Adipose tissue (tissue), 3 donors: Measurements from ENCODE around the gene ERC1. TPM values are rescaled to one million over a fixed set of nuclear protein-coding genes. Genes with fewer than 3 reads are reported as not detected.

ENCODE experiments used
- H3K27ac ChIP-seq: one replicate; pipeline ENCODE4 v1.5.1; 2013; ENCODE audit warnings: low read depth, low read length
- WGBS, 3 donors: extraction: QIAGEN DNeasy Blood & Tissue Kit; methylation state at CpG; one replicate each; pipeline ENCODE4 v1.1.7; 2013; 5-methylcytosine and 5-hydroxymethylcytosine counted together
- polyA plus RNA-seq, 3 donors: library from polyadenylated mRNA; stranded (reverse); fragments of 200-250 nt; gene quantifications; one replicate each; pipeline ENCODE4 v1.2.3, GENCODE V29; 2013
- donor health status: healthy with polysubstance abuse.
- donor health status: Bipolar disorder and iron deficiency.
- donor health status: healthy.

ERC1 gene
- polyA plus RNA-seq, 3 donors: 4.0 to 16.4 (median 12.8) TPM

GRCh38 chr12:1283316-1283715 is 292.3 kb downstream of the ERC1 start:
- WGBS, 3 donors: 64 to 84% (median 77%) methylated on average over 2 of the region's 2 CpGs

GRCh38 chr12:1284611-1285010 is 293.6 kb downstream of the ERC1 start:
- no peak overlapping the region for H3K27ac ChIP-seq
- 94 to 96% (median 95%) methylated on average over 4 of the region's 4 CpGs for WGBS, 3 donors

More at GRCh38 chr12:1283316-1283715, 292.3 kb downstream of the ERC1 start:
- H3K27ac ChIP-seq: no peak overlapping the region

- WGBS, 3 donors: 96 to 98% (median 98%) methylated on average over 3 of the region's 3 CpGs
- H3K27ac ChIP-seq: no peak overlapping the region
Measured at GRCh38 chr12:1287446-1287975, 296.5 kb downstream of the ERC1 start.

- H3K27ac ChIP-seq: no peak overlapping the region
- 89 to 94% (median 92%) methylated on average over 7 of the region's 7 CpGs for WGBS, 3 donors
Measured at GRCh38 chr12:1288333-1288732, 297.3 kb downstream of the ERC1 start.

- no peak overlapping the region for H3K27ac ChIP-seq
- 55 to 67% (median 57%) methylated on average over 7 of the region's 7 CpGs for WGBS, 3 donors
Measured at GRCh38 chr12:1289371-1290155, 298.5 kb downstream of the ERC1 start.

- 84 to 90% (median 89%) methylated on average over 3 of the region's 3 CpGs for WGBS, 3 donors
- H3K27ac ChIP-seq: no peak overlapping the region
Measured at GRCh38 chr12:1290716-1291115, 299.7 kb downstream of the ERC1 start.

- H3K27ac ChIP-seq: no peak overlapping the region
- WGBS, 3 donors: 66 to 79% (median 68%) methylated on average over 8 of the region's 8 CpGs
Measured at GRCh38 chr12:1291601-1292332, 300.7 kb downstream of the ERC1 start.

GRCh38 chr12:1293901-1294300 is 302.9 kb downstream of the ERC1 start:
- no peak overlapping the region for H3K27ac ChIP-seq
- WGBS, 3 donors: 44 to 79% (median 55%) methylated on average over 1 of the region's 1 CpG

- WGBS, 3 donors: 97 to 100% (median 99%) methylated on average over 3 of the region's 3 CpGs
- no peak overlapping the region for H3K27ac ChIP-seq
Measured at GRCh38 chr12:1297206-1297605, 306.2 kb downstream of the ERC1 start.

- WGBS, 3 donors: 98 to 99% (median 98%) methylated on average over 4 of the region's 4 CpGs
Measured at GRCh38 chr12:1297639-1298175, 306.7 kb downstream of the ERC1 start.

GRCh38 chr12:1300460-1300859 is 309.4 kb downstream of the ERC1 start:
- WGBS, 3 donors: 87 to 100% (median 96%) methylated on average over 2 of the region's 2 CpGs
- H3K27ac ChIP-seq: no peak overlapping the region

More at GRCh38 chr12:1297639-1298175, 306.7 kb downstream of the ERC1 start:
- H3K27ac ChIP-seq: no peak overlapping the region

GRCh38 chr12:1302201-1302870 is 311.3 kb downstream of the ERC1 start:
- no peak overlapping the region for H3K27ac ChIP-seq
- 92 to 97% (median 96%) methylated on average over 7 of the region's 7 CpGs for WGBS, 3 donors

GRCh38 chr12:1305063-1305434 is 314.0 kb downstream of the ERC1 start:
- WGBS, 3 donors: 70 to 87% (median 74%) methylated on average over 3 of the region's 3 CpGs
- H3K27ac ChIP-seq: no peak overlapping the region

- no peak overlapping the region for H3K27ac ChIP-seq
- 20 to 53% (median 30%) methylated on average over 4 of the region's 4 CpGs for WGBS, 3 donors
Measured at GRCh38 chr12:1305791-1306500, 314.9 kb downstream of the ERC1 start.

- no peak overlapping the region for H3K27ac ChIP-seq
Measured at GRCh38 chr12:1306817-1307216, 315.8 kb downstream of the ERC1 start.

GRCh38 chr12:1307796-1308195 is 316.8 kb downstream of the ERC1 start:
- WGBS, 3 donors: 95 to 100% (median 96%) methylated on average over 1 of the region's 1 CpG
- H3K27ac ChIP-seq: no peak overlapping the region

More at GRCh38 chr12:1306817-1307216, 315.8 kb downstream of the ERC1 start:
- 51 to 74% (median 73%) methylated on average over 4 of the region's 4 CpGs for WGBS, 3 donors

GRCh38 chr12:1309613-1310012 is 318.6 kb downstream of the ERC1 start:
- H3K27ac ChIP-seq: no peak overlapping the region
- WGBS, 3 donors: 57 to 74% (median 72%) methylated on average over 8 of the region's 8 CpGs

GRCh38 chr12:1310653-1311052 is 319.6 kb downstream of the ERC1 start:
- 43 to 78% (median 77%) methylated on average over 4 of the region's 4 CpGs for WGBS, 3 donors
- no peak overlapping the region for H3K27ac ChIP-seq
